Fibroblast of the aortic adventitia (primary cell): ENCODE data around the gene ABHD14A. TPM values are rescaled to one million over a fixed set of nuclear protein-coding genes. Genes with fewer than 3 reads are reported as not detected.

Experiments
- DNase-seq: peaks from one replicate; pipeline ENCODE4 v3.0.0-alpha.2; 2010; ENCODE audit warnings: low read depth
- H3K4me3 ChIP-seq: 2 replicates; pipeline ENCODE4 v1.5.1; 2011; ENCODE audit warnings: low read depth, mild to moderate bottlenecking, control low read depth, low read length, moderate library complexity
- total RNA-seq: library from RNA; depleted of rRNA; stranded (reverse); fragments of >200 nt; gene quantifications from 2 replicates; pipeline ENCODE4 v1.2.3, GENCODE V29; 2012; ENCODE audit warnings: low replicate concordance
- TF ChIP-seq, protein P1 (sequence below): IDR thresholded peaks from 2 replicates; pipeline ENCODE4 v1.5.1; 2011; ENCODE audit warnings: mild to moderate bottlenecking, low read length, control low read depth, inconsistent platforms; ENCODE audit not compliant: insufficient read depth

The ABHD14A gene
- total RNA-seq, 1 donor = 13.8 TPM

DNA sequence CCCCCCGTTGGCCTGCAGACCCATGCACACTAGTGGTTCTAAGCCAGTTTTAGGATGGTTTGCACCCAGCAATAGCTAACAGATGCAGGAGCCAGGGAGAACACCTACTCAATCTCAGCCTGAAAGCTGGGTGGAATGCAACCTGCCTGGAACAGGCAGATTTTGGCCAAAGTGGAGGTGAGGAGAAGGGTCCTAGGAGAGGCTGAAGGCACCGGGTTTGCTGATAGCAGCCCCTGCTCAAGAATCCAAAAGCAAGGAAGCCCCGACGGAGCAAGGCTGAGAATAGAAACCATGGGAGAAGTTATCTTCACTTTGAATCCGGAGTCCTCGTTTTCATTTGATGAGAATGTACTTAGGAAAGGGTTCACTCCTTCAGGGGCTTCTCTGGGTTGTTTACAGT is 43.1 kb upstream of the ABHD14A start:
- TF ChIP-seq, protein P1, sequence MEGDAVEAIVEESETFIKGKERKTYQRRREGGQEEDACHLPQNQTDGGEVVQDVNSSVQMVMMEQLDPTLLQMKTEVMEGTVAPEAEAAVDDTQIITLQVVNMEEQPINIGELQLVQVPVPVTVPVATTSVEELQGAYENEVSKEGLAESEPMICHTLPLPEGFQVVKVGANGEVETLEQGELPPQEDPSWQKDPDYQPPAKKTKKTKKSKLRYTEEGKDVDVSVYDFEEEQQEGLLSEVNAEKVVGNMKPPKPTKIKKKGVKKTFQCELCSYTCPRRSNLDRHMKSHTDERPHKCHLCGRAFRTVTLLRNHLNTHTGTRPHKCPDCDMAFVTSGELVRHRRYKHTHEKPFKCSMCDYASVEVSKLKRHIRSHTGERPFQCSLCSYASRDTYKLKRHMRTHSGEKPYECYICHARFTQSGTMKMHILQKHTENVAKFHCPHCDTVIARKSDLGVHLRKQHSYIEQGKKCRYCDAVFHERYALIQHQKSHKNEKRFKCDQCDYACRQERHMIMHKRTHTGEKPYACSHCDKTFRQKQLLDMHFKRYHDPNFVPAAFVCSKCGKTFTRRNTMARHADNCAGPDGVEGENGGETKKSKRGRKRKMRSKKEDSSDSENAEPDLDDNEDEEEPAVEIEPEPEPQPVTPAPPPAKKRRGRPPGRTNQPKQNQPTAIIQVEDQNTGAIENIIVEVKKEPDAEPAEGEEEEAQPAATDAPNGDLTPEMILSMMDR = no peak
- no peak for DNase-seq
- no peak overlapping the region for H3K4me3 ChIP-seq

GRCh38 chr3:51932471-51933370 is 42.1 kb upstream of the ABHD14A start:
- TF ChIP-seq, protein P1 = no peak
- DNase-seq = no peak
- no peak overlapping the region for H3K4me3 ChIP-seq

DNA sequence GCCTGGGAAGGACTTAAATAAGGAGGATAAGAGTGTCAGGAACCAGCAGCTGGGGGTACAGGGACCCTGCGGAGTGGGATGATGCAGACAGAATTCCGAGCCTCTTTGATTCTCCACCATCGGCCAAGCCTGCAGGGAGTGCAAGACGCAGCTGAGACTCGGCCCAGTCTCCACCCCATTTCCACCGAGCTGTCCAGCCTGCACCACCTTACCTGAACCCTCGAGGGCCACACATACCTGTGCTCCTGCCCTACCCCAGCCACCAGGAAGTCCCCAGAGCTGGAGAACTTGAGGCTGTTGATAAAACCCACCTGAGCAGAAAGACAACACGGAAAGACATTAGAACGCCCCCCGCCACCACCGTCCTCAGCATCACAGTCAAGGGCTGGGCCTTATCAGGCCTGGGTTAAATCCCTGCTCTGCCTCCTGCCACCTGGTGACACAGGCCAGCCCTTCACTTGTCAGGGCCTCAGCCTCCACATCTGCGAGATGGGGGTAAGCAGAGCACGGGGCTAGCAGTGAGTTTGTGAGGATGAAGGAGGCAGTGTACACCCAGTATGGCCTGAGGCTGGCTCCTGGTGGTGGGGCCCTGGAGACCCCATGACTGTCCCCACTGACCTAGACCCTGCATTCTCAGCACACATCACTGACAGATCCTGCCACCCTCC is 41.3 kb upstream of the ABHD14A start:
- DNase-seq = no peak
- no peak overlapping the region for H3K4me3 ChIP-seq
- TF ChIP-seq, protein P1 = no peak

GRCh38 chr3:51934139-51934850 is 40.6 kb upstream of the ABHD14A start:
- no peak for DNase-seq
- TF ChIP-seq, protein P1 = no peak
- H3K4me3 ChIP-seq = no peak overlapping the region

DNA sequence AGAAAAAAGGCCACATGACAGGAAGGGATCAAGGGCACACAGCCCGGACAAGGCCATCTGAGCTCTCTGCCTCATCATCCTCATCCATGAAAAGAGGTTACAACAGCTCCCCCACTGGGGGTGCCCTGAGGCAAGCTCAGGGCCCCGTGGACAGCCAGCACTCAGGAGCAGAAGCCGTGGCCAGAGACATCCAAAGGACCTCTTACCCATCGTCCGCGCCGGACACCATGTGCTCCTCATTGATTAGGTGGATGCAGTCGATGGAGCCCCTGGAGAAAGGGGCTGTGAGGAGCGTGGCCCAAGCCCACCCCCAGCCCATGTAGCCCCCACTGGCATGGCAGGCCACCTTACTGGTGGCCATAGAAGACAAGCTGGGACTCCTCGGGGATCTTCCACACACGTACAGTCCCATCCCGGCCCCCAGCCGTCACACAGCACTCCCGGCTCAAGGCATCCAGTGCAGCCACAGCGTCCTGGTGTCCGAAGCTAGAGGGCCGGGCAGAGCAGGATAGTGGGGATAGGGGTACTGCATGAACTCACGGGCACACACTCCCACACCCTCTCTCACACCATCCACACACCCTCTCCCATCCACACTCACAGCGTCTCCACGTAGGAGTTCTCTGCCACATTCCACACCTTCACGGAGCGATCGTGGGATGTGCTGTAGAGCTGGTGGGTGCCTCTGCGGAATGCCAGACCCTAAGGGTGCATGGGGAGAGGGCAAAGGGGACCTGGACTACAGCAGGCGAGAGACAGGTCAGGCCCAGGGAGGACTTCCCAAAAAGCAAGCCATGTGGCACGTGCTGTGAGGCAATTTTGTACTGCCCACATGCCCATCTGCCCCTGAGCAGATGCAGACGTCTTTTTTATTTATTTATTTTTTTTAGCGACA is 39.6 kb upstream of the ABHD14A start:
- TF ChIP-seq, protein P1 = no peak
- H3K4me3 ChIP-seq = no peak overlapping the region
- DNase-seq = no peak
